ENCODE measurements around the gene CLDN6.

Gene CLDN6

DNA sequence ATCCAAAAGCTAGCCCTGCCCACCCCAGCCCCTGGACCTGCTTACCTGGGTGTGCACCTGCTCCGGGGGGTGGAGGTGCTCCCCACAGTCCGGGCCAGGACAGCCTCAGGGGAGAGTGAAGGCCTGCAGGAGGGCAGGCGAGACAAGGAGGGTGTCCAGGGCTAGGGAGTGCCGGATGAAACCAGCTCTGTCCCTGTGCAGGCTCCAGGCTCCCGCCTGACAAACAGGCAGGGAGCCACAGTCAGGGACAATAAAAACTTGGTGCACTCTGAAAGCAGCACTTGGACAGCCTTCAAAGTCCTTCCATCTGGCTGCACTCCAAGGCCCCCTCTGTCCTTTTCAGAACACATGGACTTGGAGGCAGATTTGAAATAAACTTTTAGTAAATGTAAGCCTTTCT, 44.9 kb downstream of the CLDN6 start:
- no peak for DNase-seq (ENCODE audit: low read depth in 2 of 3, low spot score in 2 of 3)

DNA sequence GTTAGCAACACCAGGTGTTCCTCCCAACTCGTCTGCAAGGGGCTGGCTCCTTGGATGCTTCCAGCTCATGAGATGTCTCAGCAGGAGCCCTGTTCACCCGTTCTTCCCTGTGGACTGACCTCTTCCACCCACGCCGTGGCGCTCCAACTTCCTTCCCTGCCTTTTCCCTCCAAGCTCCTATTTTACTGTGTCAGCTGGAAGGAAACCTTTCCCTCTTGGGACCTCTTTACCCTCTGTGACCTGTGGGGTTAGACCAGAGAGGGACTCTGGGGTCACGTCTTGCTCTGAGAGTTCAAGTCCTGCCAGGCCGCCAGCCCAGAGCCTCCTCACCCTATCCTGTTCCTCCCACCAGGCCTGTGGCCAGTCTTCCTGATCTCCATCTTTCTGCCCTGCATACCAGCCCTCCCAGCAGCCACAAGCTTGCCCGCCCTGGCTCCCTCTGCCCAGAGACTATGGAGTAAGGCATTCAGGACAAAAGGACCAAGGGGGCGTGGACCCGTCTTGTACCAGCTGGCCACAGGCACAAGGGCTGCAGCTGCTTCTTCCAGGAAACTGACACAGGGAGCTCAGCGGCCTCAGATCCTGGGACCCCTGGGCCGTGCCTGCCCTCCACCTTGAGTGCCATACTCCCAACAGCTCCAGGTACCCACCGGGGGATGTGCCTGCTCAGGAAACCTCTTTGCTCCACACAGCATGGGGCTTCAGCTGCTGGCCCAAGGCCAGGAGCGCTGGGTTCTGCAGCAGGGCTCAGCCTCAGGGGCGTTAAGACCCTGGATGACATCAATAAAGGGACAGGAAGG, 45.8 kb downstream of the CLDN6 start:
- no peak for DNase-seq (ENCODE audit: low read depth in 2 of 3, low spot score in 2 of 3)

DNA sequence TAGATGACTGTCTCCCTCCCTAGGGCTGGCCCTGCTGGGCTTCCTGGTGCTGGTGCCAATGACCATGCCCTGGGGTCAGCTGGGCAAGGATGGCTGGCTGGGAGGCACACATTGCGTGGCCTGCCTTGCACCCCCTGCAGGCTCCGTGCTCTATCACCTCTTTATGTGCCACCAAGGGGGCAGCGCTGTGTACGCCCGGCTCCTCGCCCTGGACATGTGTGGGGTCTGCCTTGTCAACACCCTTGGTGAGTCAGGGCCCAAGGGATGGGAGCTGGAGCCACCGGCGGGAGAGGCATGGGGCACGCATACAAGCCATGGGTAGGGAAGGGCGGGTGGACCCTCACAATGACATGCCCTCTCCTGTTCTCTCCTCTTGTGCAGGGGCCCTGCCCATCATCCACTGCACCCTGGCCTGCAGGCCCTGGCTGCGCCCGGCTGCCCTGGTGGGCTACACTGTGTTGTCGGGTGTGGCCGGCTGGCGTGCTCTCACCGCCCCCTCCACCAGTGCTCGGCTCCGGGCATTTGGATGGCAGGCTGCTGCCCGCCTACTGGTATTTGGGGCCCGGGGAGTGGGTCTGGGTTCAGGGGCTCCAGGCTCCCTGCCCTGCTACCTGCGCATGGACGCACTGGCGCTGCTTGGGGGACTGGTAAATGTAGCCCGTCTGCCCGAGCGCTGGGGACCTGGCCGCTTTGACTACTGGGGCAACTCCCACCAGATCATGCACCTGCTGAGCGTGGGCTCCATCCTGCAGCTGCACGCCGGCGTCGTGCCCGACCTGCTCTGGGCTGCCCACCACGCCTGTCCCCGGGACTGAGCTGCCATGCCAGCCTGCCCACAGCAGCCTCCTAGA, 46.6 kb downstream of the CLDN6 start:
- no peak for DNase-seq (ENCODE audit: low read depth in 2 of 3, low spot score in 2 of 3)

DNA sequence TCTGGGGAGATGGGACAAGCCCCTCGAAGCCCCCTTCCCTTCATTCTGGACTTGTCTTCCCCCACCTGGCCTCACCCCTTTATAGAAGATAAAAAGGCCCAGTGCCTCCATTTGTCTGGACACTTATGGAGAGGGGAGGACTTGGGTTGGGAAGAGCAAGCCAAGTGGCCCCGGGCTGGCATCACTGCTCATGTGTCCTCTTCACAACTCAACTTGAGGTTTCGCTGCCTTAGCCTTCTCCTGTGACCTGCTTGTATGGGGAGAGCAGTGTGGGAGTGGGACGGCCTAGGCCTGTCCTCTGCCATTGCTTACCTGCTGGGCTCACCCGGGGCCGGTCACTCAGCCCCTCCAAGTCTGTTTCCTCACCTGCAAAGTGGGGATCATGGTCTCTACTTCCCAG, 47.4 kb downstream of the CLDN6 start:
- no peak for DNase-seq (ENCODE audit: low read depth in 2 of 3, low spot score in 2 of 3)

DNA sequence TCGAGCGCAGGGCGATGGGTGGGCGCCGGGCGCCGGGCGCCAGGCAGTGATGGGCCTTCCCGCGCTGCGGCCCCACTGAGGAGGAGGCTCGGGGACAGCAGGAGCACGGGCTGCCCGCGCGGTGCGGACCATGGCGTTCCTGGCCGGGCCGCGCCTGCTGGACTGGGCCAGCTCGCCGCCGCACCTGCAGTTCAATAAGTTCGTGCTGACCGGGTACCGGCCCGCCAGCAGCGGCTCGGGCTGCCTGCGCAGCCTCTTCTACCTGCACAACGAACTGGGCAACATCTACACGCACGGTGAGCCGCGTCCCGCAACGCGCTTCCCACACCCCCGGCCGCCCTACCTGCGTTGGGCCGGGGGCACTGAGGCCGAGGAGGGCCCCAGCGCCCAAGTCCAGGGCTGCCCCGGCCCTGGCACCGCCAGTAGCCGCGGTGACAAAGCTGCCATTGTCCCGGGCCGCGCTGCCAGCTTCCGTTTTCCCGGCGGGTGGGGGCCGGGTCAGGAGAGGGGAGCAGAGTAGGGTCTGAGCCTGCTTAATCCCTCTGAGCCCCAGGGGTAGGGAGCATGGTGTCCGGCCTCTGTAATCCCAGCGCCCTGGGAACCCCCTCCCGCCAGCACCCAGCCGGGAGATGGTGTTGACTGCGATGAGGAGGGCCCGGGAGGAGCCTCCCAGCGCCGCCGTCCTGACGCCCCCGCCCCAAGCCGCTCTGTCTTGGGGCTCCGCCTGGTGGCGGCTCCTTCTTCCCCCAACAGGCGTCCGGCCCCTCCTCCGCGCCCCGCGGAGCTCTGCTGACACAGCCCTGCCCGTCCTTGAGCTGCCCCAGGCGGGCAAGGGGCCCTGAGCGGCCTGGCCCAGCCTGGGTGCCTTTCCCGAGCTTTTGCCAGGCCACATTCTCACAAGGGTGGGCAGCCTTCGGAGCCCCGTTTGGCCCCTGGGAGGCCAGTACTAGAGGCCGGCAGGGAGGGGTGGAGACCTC, 48.1 kb downstream of the CLDN6 start:
- peak in 2 of 3 experiments; percentile 63 to 74 for DNase-seq (ENCODE audit: low read depth in 2 of 3, low spot score in 2 of 3)

DNA sequence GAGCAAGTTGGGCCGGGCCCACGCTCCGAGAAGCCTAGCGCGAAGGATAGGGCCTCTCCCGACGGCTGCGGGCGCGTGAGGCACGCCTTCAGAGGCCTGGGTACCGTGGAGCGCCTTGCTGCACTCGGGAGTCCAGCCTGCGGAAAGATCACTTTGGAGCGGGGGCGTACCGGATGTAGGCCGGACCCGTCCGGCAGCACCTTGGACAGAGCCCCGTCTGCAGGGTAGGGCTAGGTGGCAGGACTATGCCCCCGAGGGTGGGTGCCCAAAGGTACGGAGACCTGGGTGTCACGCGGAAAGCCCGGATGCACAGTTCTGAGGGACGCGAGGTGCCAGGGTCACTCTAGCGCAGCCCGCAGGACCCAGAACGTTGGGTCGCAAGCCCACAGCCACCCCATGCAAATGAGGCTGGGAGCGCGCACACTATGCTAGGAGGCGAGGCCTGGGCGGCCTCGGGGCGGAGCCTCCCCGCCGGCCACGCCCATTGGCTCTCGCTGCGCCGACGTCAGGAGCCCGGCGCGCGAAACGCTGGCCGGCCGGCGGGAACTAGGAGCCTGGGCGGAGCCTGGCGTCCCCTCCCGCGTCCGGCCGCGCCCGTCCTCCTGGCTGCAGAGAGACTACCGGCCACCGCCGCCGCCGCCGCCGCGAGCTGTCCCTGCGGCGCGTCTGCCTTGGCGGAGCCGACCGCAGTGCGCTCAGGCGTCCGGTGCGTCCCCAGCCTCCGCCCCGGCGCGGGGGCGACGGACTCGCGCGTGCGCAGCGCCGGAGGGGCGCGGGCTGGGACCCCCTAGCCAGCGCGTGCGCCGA, 49.0 kb downstream of the CLDN6 start, which contains the start of gene PAQR4:
PAQR4 (plus strand) TSS at position 611 of the 807 bp plus-strand sequence. CDS start 327 bp downstream, outside the sequence.
- DNase-seq (ENCODE audit: low read depth in 2 of 3, low spot score in 2 of 3), result peak in 2 of 3 experiments; percentile 57 to 81

DNA sequence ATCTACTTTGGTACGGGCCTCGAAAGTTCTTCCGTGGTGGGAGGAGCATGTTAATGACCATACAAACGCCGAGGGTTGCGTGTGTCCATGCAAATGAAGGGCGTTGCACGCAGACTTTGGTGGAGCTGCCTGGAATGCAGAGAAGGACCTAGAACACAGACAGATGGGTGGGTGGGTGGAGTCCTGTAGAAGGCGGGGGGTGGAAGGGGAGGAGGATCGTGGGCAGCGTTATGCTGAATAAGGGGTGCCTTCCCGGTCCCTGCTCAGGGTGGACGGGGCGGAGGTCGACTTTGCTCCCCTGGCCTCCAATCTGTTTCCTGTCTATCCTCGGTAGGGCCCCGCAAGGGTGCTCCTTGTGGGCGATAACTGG, 49.6 kb downstream of the CLDN6 start:
- no peak for DNase-seq (ENCODE audit: low read depth in 2 of 3, low spot score in 2 of 3)

DNA sequence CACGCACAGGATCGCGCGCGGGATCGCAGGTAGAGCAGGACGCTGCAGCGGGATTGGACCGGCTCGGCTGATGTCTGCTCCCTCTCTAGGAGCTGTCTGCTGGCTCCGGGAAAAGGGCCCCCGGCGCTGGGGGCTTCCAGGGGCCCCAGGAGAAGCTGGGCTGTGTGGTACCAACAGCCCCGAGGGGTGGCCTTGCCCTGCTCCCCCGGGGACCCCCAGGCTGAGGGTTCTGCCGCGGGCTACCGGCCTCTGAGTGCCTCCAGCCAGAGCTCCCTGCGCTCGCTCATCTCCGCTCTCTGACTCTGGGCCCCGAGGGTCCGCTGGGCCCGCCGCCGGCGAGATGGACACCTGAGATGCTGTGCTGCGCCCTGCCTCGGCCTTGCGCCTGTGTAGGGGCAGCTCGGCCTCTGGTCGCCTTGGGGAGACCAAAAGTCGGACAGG, 50.2 kb downstream of the CLDN6 start:
- no peak for DNase-seq (ENCODE audit: low read depth in 2 of 3, low spot score in 2 of 3)

DNA sequence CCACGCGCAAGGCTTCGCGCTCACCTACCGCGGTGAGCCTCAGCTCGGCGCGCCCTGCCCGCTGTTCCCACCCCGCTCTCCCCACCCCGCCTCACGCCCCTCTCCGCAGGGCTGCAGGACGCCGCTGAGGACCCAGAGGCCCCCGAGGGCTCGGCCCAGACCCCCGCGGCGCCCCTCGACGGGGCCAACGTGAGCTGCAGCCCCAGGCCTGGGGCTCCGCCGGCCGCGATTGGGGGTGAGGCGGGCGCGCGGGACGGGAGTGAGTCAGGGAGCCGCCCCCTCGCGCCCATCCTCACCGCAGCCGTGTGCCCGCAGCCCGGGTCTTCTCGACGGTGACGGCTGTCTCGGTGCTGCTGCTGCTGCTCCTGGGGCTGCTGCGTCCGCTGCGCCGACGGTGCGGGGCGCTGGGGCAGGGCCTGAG, 50.8 kb downstream of the CLDN6 start:
- no peak for DNase-seq (ENCODE audit: low read depth in 2 of 3, low spot score in 2 of 3)

DNA sequence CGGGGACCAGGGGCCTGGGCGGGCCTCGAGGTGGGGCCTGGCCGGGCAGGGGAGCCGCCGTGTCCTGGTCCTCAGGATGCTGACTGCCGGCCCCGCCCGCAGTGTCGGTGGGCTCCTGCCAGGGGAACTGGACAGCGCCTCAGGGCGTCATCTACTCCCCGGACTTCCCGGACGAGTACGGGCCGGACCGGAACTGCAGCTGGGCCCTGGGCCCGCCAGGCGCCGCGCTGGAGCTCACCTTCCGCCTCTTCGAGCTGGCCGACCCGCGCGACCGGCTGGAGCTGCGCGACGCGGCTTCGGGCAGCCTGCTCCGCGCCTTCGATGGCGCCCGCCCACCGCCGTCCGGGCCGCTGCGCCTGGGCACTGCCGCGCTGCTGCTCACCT, 51.2 kb downstream of the CLDN6 start:
- no peak for DNase-seq (ENCODE audit: low read depth in 2 of 3, low spot score in 2 of 3)

DNA sequence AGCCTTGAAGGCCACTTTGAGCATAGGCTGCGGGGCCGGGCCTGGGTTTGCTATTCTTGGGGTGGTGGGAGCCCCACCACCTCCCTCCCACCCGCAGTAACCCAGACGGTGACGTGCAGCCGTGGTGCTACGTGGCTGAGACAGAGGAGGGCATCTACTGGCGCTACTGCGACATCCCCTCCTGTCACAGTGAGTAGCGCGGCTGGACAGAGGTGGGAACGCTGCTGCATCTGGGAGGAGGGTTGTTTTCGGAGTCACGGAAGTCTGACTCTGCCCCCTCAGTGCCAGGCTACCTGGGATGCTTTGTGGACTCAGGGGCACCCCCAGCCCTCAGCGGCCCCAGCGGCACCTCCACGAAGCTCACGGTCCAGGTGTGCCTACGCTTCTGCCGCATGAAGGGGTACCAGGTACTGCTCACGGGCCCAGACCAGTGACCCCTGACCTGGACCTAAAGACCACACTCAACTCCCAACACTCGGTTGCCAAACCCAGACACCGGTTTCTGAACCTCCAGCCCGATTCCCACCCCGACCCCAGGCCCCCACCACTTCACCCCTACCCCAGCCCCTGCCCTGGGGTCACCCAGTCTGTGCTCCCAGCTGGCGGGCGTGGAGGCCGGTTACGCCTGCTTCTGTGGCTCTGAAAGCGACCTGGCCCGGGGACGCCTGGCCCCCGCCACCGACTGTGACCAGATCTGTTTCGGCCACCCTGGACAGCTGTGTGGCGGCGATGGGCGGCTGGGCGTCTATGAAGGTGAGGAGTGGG, 51.8 kb downstream of the CLDN6 start:
- DNase-seq (ENCODE audit: low read depth in 2 of 3, low spot score in 2 of 3), result no peak

Data from activated CD8-positive, alpha-beta memory T cell treated with anti-CD3 and anti-CD28 coated beads for 48 hours (primary cell).